ENCODE results near the gene ZNRF3.

Gene ZNRF3

DNA sequence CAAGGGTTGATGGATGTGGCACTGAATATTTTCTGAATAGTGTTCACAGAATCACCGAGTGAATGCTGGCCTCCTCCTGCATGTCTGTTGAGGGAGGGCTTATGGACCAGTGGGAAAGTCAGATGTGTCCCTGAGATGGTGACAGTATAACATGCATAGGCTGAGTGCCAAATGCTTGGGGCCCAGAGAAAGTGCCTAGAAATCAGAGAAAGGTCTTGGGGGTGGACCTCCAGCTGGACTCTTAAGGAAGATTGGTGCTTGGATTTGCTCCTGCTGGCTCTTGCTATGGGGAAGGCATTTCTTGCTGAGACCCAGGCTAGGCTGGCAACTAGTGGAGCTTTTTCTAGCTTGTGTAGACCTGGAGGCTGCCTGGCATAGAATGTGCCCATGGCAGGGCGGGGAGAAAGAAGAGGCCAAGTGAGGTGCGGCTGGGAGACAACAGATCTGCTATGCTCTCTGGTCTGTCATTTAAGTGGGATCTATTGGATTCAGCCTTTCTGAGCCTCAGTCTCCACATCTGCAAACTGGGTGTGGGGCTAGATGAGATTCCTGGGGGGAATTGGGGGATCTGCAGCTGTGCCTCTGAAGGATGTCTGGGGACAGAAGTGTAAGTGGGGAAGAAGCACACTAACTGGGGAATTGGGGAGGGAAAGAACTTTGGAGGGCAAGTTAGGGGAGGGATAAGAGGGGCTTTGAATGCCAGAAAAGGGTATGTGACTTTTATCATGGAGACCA is 27.4 kb downstream of the ZNRF3 start:
- no peak for DNase-seq

DNA sequence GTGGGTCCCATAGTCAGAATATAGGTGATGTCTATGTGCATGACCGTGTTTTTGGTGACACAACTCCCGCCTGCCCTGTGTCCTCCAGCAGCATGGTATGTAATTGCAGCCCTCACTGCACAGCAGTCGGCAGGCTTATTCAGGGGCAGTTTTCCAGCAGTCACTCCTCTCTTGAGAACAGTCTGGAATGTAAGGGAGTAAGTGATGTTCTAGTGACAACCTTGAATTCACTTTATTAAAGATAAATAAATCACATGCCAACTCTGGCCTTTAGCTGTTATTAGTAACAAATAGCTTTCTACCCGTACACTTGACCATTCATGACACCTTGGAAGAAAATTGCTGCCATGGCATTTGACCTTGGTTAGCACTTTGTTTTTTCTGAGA is 27.9 kb downstream of the ZNRF3 start:
- DNase-seq, result no peak

DNA sequence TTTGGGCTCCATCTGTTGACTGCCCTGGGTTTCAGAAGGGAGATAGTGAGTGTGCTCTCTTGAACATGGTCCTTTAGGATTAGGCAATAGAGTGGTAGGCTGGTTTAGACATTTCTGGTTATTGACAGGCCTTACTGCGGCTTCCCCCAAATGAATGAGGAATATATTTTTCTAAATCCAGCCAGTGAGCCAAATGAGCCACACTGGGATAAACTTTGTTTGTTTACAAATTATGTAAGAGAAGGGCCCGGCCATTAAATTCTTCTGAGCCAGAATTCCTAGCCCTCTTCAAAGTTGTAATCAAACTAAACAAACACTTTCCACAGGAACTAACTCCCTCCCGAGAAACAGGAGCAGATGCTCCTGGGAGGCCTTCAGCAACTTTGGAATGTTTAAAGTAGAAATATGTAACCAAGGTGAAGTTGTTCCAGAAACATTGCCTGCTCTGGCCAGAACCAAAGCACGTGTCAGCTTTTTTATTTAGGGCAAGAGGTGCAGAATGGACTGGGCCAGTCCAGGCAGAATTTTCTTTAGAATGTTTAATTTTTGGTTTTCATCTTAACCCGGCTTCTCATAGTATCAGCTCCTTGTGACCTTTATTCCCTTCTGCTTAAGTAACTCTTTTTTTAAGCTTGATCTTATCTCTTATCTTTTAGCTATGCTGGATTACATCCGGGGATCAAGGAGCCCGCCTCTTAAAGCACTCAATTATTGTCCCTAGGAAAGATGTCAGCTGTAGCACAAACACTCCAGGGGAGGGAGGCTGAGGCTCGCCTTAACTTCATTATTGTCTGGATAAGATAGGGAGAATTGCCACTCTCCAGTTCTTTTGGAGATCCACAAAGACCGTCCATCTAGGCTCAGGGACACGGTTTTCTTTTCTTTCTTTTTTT is 28.7 kb downstream of the ZNRF3 start:
- no peak for DNase-seq

DNA sequence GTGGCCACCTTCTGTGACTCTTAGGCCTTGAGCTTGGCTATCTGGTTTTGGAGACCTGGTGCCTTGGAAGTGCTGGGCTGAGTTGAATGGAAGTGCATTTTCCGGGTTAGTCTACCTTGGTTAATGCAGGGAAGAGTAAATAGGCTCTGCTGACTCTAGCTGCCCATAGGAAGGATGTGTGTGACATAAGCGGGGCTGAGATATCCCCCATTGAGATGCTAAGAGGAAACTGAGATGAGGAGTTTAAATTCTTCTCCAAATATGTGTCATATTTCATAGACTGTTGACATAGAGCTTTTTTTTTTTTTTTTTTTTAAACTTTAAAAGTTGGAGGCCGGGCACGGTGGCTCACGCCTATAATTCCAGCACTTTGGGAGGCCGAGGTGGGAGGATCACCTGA is 30.8 kb downstream of the ZNRF3 start:
- DNase-seq, result no peak

DNA sequence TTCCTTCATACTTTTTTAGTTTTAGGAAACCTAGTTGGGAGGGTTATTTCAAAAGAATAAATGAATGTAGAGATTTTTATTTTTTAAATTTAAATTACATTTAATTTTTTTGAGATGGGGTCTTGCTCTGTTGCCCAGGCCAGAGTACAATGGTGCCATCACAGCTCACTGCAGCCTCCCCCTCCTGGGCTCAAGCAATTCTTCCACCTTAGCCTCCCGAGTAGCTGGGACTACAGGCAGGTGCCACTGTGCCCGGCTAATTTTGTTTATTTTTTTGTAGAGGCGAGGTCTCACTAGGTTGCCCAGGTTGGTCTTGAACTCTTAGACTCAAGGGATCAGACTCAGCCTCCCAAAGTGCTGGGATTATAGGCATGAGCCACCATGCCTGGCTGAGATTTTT is 32.6 kb downstream of the ZNRF3 start:
- no peak for DNase-seq

DNA sequence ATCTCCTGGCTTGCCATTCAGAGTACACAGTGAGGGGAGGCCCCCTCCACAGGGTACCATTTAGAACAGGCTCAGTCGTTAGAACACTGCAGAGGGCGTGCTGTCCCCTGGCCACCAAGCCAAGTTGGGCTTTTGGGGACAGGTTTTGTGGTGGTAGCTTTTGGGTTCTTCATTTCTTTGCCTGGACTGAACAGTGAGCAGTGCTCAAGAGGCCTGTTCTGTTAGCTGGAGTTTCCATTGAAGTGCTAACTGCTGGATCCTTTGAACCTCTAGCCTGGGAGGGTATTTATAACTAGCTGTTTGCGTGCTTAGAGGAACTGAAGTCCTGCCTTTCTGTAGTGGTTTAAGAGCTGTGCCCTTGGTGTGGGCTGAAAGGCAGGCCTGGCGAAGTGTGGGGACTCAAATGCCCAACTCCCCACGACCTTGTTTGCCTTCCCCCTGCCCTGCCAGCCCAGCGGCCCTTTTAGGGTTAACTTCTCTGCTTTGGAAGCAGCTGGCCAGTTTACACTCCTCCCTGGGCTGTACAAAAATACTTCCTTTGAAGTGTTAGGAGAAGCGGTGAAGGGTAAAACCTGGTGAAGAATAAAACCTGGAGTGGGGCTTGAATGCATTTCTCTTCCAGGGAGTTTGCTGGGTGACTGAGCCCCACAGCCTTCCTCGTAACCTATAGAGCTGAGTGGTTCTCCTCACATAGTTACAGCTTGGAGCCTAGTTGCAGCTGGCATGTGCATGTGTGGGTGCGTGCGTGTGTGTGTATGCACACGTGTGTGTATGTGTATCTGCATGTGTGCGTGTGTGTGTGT is 34.6 kb downstream of the ZNRF3 start:
- DNase-seq, result no peak

DNA sequence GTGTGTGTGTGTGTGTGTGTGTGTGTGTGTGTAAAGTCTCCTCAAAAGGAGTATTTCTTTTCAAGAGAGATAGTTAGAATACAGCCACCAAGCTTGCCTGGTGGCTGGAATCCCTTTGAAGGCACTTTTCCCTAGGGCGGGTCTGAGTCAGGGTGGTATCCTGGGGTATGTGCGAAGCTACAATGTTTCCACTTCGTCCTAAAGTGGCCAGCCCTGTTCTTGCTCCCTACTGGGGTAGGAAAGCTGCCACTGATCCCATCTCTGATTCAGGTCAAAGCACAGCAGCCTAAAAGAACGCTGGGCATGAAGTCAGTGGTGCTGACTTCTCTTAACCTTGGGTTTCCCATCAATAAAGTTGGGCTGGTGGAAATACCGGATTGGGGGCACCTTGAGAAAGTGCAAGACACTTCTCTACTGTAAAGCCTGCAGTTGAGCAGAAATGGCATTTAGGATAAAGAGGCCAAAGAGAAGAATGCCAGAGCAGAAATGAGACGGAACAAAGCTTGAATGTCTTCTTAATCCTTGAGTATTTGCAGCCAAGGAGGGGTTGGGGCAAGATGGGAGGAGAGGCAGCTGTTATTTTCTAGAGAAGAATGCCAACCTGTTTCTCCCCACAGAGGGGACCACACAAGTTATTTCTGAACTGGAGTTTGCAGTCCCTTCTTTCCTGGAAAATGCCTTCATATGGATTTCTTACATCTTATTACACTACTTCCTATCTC is 35.3 kb downstream of the ZNRF3 start:
- no peak for DNase-seq

DNA sequence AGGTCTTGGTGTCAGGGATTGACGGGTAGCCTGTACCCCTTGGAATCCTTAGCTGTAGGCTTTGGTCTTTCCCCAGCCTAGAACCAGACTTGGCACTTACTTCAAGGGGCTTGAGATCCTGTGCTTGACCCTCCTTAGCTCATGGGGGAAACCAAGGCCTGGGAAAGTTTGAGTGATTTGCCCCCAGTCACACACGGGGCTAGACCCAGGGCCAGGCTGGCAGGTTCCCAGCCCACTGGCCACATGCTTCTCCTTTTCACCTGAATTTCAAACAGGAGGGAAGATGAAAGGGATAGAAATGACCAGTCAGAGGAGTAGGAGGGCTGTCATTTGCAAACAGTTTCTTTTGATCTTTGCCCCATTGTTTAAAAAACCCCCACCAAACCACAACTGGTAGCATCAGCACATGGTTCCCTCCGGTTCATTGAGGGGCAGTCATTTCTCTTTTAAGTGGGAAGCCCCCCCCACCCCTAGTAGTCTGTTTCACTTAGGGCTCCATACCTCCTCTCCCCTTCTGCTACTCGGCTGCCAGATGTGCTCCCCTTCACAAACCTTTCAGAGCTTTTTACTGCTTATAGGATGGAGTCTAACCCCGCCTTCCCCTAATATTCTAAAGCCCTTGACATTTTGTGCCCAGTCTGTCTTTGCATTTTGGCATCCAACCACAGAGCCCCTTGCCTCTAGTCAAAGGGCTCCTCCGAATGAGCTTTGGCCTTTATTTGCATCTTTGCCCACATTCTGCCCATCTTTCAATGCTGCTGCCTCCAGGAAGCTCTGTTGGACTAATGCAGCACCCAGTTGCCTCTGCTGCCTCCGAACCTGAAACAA is 37.6 kb downstream of the ZNRF3 start:
- no peak for DNase-seq

DNA sequence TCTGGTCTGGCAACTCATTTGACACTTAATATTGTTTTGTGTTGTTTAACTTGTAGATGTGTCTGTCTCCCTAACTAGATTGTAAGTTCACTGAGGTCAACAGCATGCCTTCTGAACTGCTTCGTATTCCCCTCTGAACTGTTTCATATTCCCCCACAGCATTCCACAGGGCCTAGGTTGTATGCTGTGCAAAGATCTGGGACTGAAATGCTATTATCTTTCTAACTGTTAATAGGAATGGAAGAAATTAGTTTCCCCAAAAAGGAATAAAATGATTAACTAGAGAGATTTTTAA is 38.2 kb downstream of the ZNRF3 start:
- DNase-seq, result no peak

DNA sequence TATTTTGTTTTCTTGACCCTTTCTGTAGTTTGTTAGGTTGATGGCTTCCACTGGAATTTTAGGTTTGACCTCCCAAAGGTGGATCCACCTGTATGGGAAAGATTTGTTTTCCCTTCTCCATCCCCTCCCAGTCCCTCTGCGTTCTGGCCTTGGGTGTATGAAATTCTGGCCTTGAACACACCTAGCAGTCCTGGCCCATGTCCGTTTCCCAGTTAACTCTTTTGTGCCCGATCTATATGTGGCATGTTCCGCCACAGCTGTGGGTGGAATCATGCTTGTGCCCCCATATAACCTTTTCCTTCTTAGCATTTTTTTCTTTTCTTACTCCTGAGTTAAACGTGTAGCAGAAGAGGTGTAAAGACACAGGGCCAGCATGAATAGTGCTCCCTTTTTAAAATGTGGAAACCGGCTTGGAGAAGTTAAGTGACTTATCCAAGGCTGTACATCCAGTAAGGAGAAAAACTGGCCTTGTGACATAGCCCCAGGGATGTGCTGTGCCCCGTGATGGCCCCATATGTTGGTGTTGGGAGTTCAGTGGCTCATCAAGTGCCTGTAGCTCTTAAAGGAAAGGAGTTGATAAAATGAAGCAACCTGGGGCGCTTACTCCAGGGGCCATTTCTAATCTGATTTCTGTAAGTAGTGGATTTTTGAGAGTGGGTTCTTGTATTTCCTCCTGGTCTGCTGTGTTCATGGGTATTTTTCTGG is 39.3 kb downstream of the ZNRF3 start:
- DNase-seq, result no peak

DNA sequence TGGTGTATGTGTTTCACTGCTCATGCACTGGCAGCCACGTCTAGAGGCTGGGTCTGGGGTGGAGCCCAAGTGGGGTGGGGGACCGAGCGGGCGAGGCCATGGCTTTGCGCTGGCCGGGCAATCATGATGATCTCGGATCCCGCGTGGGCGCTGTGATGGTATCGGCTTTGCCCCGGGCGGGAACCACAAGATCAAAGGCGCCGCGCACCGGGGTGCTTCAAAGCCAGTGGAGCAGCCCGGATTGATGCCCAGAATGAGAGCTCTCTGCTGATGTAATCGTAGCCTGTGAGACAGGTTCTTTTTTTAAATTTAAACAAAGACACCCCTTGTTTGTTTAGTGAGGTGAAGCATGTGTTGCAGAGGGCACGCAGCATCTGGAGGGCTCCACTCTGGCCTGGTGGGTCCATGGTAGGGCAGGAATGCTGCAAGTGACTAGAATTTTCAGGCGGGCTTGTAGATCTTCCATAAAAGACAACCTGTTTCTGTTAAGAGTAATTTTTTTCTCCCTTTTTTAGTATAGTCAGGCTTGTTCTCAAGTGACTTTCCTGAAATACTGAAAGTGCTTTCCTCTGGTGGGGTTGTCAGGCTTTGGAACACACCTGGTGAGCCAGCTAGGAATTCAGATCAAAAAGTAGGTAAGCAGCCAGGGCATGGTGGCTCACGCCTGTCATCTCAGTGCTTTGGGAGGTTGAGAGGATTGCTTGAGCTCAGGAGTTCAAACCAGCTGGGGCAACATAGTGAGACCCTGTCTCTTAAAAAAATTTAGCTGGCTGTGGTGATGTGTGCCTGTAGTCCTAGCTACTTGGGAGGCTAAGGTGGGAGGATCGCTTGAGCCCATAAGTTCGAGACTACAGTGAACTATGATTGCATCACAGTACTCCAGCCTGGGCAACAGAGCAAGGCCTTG is 40.7 kb downstream of the ZNRF3 start:
- no peak for DNase-seq

DNA sequence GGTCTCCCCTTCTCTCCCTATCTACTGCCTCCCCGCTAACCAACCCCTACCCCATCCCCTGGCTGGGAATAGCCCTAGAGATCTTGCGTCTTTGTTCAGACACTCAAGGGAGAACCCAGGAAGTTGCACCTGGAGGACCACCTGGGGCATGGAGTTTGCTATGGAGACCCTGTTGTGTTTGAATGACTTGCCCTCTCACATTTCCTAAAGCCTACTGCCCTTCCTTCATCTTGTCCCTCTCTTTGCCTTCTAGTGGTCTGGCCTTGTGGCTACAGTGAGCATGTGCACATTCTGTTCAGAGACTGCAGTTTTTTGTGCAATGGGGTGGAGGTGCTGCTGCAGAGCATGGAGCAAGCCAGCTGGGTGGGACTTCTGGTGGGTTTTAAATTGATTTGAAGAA is 42.5 kb downstream of the ZNRF3 start:
- no peak for DNase-seq

DNA sequence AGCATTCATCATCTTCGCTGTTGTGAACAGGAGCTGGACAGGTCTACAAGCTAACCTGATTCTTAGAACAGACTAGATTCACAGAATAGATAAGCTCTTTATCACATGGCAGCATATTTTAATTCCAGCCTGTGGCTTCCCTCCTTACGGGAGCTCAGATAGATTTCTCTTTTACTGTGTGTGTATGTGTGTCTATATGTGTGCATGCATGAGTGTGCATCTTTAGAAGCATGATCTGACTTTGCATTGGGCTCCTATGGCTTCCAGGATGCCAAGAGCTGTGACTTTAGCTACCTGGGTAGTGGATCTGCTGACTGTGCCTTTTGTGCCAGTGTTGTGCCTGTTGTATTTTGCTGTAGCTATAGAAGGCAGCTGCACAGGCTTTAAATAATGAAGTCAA is 44.3 kb downstream of the ZNRF3 start:
- DNase-seq, result no peak

DNA sequence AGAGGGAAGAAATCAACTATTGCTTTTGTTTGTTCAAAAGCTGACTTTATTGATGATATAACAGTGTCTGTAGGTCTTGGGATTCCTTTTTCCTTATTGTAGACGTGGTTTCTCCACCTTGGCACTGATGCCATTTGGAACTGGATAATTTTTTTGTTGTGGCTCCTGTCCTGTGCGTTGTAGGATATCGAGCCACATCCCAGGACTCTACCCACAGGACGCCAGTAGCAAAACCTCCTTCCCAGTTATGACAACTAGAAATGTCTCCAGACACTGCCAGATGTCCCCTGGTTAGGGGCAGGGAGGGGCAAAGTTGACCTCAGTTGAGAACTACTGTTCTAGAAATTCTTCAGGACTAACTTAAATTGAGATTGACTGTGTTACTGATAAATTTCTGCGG is 45.8 kb downstream of the ZNRF3 start:
- DNase-seq, result no peak

DNA sequence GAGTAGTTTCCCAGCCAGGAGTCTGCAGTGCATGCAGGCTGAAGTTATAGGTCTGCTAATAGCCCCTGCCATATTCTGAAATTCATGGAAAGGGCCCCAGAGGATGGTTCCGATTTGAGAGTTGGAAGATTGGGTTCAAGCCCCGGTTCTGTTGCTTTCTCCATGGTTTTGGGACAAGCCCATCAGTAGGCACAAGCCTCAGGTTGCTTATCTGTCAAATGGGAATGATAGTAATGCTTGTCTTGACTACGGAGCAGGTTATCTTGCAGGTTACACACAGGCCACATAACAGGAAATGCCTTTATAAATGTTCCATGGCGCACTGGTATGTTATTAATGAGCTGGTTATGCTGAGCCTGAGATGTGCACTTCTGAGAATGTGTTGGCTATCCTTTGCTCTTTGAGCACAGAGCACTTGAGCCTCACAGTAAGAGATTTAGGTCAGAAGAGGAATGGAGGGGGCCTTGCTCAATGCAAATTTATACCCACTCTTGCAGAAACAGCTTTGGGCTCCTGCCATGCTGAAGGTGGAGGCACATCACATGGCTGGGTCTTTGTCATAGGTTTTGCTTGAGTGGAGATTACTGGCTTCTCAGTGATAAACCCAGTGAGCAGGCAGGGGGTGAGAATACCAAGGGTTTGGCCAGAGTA is 47.1 kb downstream of the ZNRF3 start:
- DNase-seq, result no peak

DNA sequence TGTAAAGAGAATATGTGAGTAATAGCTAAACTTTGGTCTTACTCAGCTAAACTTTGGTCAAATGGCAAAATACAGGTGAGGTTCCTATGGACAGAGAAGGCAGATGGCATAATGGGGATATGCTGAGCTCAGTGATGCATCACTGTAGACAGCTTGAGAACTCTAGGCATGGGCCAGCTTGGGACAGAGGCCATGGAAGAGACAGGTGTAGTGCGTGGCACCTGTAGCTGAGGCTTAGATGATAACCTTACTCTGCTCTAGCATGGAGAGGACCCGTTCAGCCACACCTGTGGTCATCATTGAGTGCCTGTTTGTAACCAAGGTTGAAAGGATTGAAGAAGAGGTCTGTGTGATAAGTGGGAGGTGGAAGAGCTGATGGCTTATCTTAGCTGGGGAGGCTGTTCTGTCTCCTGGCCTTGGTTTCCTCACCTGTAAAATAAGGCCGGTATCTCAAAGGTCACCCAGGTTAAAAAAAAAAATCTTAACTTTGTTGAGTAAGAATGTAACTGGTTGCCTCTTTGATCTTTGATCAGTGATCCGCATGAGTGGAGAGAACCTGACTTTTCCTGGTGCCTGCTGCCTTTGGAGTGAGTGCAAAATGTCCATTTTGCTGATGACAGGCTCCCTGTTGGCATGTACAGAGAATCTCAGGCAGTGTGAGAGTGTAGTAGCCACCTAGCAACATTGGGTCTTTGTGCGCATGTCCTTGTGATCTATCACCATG is 48.6 kb downstream of the ZNRF3 start:
- no peak for DNase-seq

DNA sequence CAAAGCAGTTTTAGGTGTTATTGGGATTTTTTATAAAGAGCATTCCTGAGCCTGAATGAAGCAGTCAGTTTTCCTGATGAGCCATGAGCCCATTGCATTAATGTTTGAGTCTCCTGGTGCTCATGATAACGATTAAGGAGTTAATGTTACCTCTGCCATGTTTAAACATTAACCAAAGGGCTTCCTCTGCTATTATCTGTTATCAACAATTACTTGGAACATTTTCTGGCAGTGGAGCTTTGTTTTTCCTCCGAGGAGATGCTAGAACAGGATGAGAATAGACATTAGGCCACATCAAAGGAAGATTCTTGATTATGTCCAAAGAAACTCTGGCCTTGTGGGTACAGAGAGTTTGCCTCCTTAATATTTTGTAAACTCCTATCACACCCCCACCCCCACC is 49.9 kb downstream of the ZNRF3 start:
- no peak for DNase-seq

DNA sequence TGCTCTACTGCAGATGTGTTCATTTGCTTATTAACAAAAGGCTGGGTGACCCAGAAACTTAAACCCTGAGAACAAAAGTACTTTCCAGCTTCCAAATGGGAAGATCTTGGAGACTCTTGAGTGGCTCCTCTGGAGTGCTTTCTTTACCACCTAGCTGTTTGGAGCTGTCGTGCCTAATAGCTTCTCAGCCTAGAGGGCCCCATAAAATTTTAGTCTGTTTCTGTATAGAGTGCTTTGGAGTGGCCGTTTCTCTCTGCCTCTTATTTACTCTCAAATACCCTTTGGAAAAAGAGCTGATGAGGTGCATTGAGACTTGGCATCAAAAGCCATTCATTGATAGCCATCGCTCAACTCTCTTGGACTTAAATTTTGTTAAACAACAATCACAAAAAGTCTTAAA is 50.7 kb downstream of the ZNRF3 start:
- DNase-seq, result no peak

DNA sequence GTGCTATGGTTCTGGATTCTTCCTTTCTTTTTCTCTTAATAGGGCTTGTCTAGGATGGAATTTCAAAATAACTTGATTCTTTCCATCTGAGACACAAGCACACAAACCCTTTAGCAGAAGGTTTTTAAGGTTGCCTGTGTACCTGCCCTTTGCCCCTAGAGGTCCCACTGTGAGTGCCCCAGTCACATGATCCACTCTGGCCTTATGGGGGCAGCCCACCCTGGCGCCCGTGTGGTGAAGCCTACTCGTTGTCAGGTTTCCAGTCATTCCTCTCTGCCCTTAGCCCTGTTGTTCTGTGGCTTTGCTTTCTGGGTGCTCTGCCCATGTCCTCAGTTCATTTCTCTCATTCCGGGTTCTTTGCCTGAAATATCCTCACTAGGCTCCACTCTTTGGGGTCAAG is 51.8 kb downstream of the ZNRF3 start:
- DNase-seq, result no peak
